ENCODE results near the gene GJB2. TPM values are rescaled to one million over a fixed set of nuclear protein-coding genes. Genes with fewer than 3 reads are reported as not detected.

GJB2 gene
- total and polyA plus RNA-seq, 2 experiments from 2014 or later: not detected

DNA sequence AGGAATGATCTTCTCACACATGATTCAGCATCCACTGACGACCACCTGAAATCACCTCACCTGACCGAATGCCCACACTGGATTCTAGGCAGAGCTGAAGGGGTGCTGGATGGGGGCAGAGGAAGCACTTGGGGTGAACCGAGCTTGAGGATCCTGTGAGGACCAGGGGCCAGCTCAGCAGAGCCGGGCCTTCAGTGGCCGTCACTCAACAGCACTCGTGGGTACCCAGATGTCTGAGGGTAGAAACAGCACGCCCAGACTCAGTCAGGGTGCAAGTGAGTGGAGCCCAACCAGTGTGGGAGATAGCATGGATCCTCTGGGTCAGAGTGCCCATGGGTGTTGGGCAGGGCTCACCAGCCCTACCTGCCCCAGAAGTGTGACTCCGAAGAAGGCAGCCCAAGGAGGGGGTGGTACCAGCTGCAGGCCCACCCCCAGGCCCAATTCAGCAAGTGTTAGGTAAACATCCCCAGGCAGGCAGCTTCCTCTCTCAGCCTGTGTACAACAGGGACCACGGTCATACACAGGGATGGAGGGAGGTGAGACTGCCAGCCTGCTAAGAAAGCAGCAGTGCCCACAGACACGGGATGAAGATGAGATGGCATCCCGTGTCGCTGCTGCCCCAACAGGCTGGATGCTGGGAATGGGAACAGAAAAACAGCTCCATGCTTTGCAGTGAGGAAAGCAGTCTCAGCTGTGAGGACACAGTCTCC lies 48.4 kb downstream of the GJB2 start (continued):
- TF ChIP-seq, protein P1, sequence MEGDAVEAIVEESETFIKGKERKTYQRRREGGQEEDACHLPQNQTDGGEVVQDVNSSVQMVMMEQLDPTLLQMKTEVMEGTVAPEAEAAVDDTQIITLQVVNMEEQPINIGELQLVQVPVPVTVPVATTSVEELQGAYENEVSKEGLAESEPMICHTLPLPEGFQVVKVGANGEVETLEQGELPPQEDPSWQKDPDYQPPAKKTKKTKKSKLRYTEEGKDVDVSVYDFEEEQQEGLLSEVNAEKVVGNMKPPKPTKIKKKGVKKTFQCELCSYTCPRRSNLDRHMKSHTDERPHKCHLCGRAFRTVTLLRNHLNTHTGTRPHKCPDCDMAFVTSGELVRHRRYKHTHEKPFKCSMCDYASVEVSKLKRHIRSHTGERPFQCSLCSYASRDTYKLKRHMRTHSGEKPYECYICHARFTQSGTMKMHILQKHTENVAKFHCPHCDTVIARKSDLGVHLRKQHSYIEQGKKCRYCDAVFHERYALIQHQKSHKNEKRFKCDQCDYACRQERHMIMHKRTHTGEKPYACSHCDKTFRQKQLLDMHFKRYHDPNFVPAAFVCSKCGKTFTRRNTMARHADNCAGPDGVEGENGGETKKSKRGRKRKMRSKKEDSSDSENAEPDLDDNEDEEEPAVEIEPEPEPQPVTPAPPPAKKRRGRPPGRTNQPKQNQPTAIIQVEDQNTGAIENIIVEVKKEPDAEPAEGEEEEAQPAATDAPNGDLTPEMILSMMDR (conservative IDR thresholded peaks at IDR 0.05; ENCODE audit: low read depth in 2 of 2): no peak
- TF ChIP-seq EZH2phosphoT487 (IDR thresholded peaks at IDR 0.05; ENCODE audit: unreplicated experiment): no peak
- no peak for TF ChIP-seq CREB1 (CRISPR knock-in tag; IDR thresholded peaks at IDR 0.05; ENCODE audit: low read depth)
- no peak for TF ChIP-seq STAT1 (IDR thresholded peaks at IDR 0.05; ENCODE audit: unreplicated experiment)
- no peak for TF ChIP-seq ZNF331 (CRISPR knock-in tag; IDR thresholded peaks at IDR 0.05; ENCODE audit: low read depth)
- TF ChIP-seq, protein P2, sequence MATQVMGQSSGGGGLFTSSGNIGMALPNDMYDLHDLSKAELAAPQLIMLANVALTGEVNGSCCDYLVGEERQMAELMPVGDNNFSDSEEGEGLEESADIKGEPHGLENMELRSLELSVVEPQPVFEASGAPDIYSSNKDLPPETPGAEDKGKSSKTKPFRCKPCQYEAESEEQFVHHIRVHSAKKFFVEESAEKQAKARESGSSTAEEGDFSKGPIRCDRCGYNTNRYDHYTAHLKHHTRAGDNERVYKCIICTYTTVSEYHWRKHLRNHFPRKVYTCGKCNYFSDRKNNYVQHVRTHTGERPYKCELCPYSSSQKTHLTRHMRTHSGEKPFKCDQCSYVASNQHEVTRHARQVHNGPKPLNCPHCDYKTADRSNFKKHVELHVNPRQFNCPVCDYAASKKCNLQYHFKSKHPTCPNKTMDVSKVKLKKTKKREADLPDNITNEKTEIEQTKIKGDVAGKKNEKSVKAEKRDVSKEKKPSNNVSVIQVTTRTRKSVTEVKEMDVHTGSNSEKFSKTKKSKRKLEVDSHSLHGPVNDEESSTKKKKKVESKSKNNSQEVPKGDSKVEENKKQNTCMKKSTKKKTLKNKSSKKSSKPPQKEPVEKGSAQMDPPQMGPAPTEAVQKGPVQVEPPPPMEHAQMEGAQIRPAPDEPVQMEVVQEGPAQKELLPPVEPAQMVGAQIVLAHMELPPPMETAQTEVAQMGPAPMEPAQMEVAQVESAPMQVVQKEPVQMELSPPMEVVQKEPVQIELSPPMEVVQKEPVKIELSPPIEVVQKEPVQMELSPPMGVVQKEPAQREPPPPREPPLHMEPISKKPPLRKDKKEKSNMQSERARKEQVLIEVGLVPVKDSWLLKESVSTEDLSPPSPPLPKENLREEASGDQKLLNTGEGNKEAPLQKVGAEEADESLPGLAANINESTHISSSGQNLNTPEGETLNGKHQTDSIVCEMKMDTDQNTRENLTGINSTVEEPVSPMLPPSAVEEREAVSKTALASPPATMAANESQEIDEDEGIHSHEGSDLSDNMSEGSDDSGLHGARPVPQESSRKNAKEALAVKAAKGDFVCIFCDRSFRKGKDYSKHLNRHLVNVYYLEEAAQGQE (IDR thresholded peaks at IDR 0.05; ENCODE audit: unreplicated experiment): no peak

DNA sequence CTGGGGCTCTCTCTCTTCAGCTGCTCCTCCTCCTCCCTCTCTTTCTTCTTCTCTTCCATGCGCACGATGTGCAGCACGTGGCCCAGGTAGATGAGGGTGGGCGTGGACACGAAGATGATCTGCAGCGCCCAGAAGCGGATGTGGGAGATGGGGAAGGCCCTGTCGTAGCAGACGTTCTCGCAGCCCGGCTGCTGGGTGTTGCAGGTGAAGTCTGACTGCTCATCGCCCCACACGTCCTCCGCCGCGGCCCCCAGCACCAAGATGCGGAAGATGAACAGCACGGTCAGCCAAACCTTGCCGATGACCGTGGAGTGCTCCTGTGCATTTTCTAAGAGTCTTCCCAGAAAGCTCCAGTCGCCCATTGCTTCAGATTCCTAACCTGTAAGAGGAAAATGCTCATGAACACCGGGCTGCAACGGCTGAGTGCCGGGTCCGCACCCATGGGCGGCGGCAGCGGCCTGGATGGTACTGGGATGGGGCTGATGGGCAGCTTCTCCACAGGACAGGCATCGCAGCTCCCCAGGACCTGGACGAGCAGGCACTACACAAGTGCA lies 49.7 kb downstream of the GJB2 start:
- no peaks in the 10 kb centered on the region for H4K20me1 ChIP-seq (replicated peaks; ENCODE audit: insufficient read depth)
- ATAC-seq (no peak), DNase-seq (ENCODE audit: low spot score) (no peak)
- H3K4me2 ChIP-seq: no peak overlapping the region
- H2AFZ ChIP-seq: no peak overlapping the region; the same call in 1 of the 2 replicates
- H3K79me2 ChIP-seq (replicated peaks; ENCODE audit: insufficient read depth): no peaks in the 10 kb centered on the region
- Mint-ChIP-seq H3K36me3 (ENCODE audit: low read depth) (no peaks in the 10 kb centered on the region), H3K9me3 (peaks cover 6% of the 10 kb centered on the region; the same call in 2 of the 3 replicates), H3K27ac (no peak overlapping the region), H3K4me1 (peaks cover 16% of the 10 kb centered on the region), H3K4me3 (peak overlapping the region; percentile 42; the same call in 1 of the 3 replicates), H3K27me3 (ENCODE audit: insufficient read depth, low read depth, poor library complexity) (peaks cover 23% of the 10 kb centered on the region)
- no peaks in the 10 kb centered on the region for H3K9me2 ChIP-seq (ENCODE audit: insufficient read depth)
- peaks cover 20% of the 10 kb centered on the region for H3K27me3 ChIP-seq (ENCODE audit: insufficient read depth)
- H3K4me3 ChIP-seq: no peak overlapping the region
- H3K36me3 ChIP-seq (ENCODE audit: insufficient read depth): no peaks in the 10 kb centered on the region
- peaks cover 4% of the 10 kb centered on the region; the same call in 1 of the 2 replicates for H3F3A ChIP-seq (replicated peaks; ENCODE audit: low read depth)
- H3K27ac ChIP-seq (ENCODE audit: low read depth): no peak overlapping the region
- peaks cover 7% of the 10 kb centered on the region for H3K4me1 ChIP-seq (ENCODE audit: insufficient read depth)
- TF ChIP-seq EZH2 (IDR thresholded peaks at IDR 0.05; ENCODE audit: low read depth, unreplicated experiment) (no peak), NANOG (IDR thresholded peaks at IDR 0.05; ENCODE audit: borderline replicate concordance) (no peak), POLR2AphosphoS5 (IDR thresholded peaks at IDR 0.05; ENCODE audit: low read depth) (no peak), ZNF331 (CRISPR knock-in tag; IDR thresholded peaks at IDR 0.05; ENCODE audit: low read depth) (no peak), STAT1 (IDR thresholded peaks at IDR 0.05; ENCODE audit: unreplicated experiment) (no peak), ZNF114 (CRISPR knock-in tag; IDR thresholded peaks at IDR 0.05) (no peak), EZH2phosphoT487 (IDR thresholded peaks at IDR 0.05; ENCODE audit: unreplicated experiment) (no peak)
- TF ChIP-seq, protein P2 (IDR thresholded peaks at IDR 0.05; ENCODE audit: unreplicated experiment): no peak
- TF ChIP-seq, protein P3, sequence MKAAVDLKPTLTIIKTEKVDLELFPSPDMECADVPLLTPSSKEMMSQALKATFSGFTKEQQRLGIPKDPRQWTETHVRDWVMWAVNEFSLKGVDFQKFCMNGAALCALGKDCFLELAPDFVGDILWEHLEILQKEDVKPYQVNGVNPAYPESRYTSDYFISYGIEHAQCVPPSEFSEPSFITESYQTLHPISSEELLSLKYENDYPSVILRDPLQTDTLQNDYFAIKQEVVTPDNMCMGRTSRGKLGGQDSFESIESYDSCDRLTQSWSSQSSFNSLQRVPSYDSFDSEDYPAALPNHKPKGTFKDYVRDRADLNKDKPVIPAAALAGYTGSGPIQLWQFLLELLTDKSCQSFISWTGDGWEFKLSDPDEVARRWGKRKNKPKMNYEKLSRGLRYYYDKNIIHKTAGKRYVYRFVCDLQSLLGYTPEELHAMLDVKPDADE (IDR thresholded peaks at IDR 0.05): no peak
